Measurements from ENCODE around the gene PGAP2. TPM values are rescaled to one million over a fixed set of nuclear protein-coding genes. Genes with fewer than 3 reads are reported as not detected.
A peak's percentile ranks its signal among the peaks of the same experiment; 100 is the strongest.

The PGAP2 gene
- total RNA-seq, 1 experiment from 2014 or later, result 72.2 TPM

- CTCF ChIA-PET, result interaction anchor here (0.6 to 7.0 kb wide), 5 partner anchors 12 to 919 kb away, joined by 4 to 139 read pairs (median 33); partner anchors contain the start of gene RHOG
- Histone ChIP-seq H3K4me1 (ENCODE audit: control insufficient read depth, insufficient read depth, low read length) (peaks cover 30% of the 10 kb centered on the region), H3K36me3 (ENCODE audit: control insufficient read depth, insufficient read depth, low read length) (no peaks in the 10 kb centered on the region), H3K9me3 (ENCODE audit: control insufficient read depth, insufficient read depth, low read depth, low read length) (no peaks in the 10 kb centered on the region), H3K27ac (ENCODE audit: low read length) (no peak overlapping the region; the same call in 1 of the 2 replicates), H3K27me3 (ENCODE audit: control insufficient read depth, insufficient read depth, low read length) (no peaks in the 10 kb centered on the region; the same call in 1 of the 2 replicates), H3K4me3 (ENCODE audit: low read depth in 2 of 2, low read length in 2 of 2) (no peak overlapping the region)
- POLR2A ChIA-PET, result interaction anchor here (0.7 kb wide), 1 partner anchor 13 kb away, joined by 5 read pairs; no protein-coding TSS in a partner anchor
- BruUV-seq (replicated peaks), result no TSS peak
- in situ Hi-C loops (cut with HindIII; ENCODE audit: low pct_unique_long_range_greater_than_20kb, low sequenced_read_pairs), result no loop called here
- TF ChIP-seq REST (IDR thresholded peaks at IDR 0.05; ENCODE audit: insufficient read depth in 1 of 2, low read depth in 2 of 2, low read length in 1 of 2) (no peak), POLR2AphosphoS5 (IDR thresholded peaks at IDR 0.05; ENCODE audit: low read depth, low read length) (no peak), SIN3A (IDR thresholded peaks at IDR 0.05; ENCODE audit: borderline replicate concordance, insufficient read depth, low read depth, low read length) (no peak), CTCF (IDR thresholded peaks at IDR 0.05) (no peak), TCF7L2 (IDR thresholded peaks at IDR 0.05; ENCODE audit: low read depth, low read length) (no peak)
- DNase-seq (ENCODE audit: low read depth, low spot score) (no peak), ATAC-seq (no peak)
- intact Hi-C loops (cut with micrococcal nuclease; ENCODE audit: unreplicated experiment), result loop anchor here (10.0 kb wide), 1 partner anchor 449 kb away; no protein-coding TSS in a partner anchor
Measured at GRCh38 chr11:3853545-3853842, 45.1 kb downstream of the PGAP2 start.

GRCh38 chr11:3853899-3854659, 45.7 kb downstream of the PGAP2 start:
- peaks cover 36% of the 10 kb centered on the region for H3K4me1 ChIP-seq (ENCODE audit: control insufficient read depth, insufficient read depth, low read length)
- DNase-seq (ENCODE audit: low read depth, low spot score) (no peak), ATAC-seq (no peak)
- in situ Hi-C loops (cut with HindIII; ENCODE audit: low pct_unique_long_range_greater_than_20kb, low sequenced_read_pairs) (no loop called here), intact Hi-C loops (cut with micrococcal nuclease; ENCODE audit: unreplicated experiment) (loop anchor here (10.0 kb wide), 1 partner anchor 449 kb away; no protein-coding TSS in a partner anchor)
- ChIA-PET POLR2A (interaction anchor here (0.7 to 0.8 kb wide), 2 partner anchors 12 to 41 kb away, joined by 5 to 7 read pairs; no protein-coding TSS in a partner anchor), CTCF (interaction anchor here (0.6 to 2.9 kb wide), 23 partner anchors 10 to 919 kb away, joined by 3 to 62 read pairs (median 4); partner anchors contain the start of genes PGAP2 and RHOG)
- H3K36me3 ChIP-seq (ENCODE audit: control insufficient read depth, insufficient read depth, low read length), result no peaks in the 10 kb centered on the region
- no TSS peak for BruUV-seq (replicated peaks)
- H3K27ac ChIP-seq (ENCODE audit: low read length), result peak overlapping the region; percentile 87
- no peaks in the 10 kb centered on the region for H3K9me3 ChIP-seq (ENCODE audit: control insufficient read depth, insufficient read depth, low read depth, low read length)
- no peak for TF ChIP-seq TCF7L2 (IDR thresholded peaks at IDR 0.05; ENCODE audit: low read depth, low read length)
- no peak for TF ChIP-seq CTCF (IDR thresholded peaks at IDR 0.05)
- no peak for TF ChIP-seq SIN3A (IDR thresholded peaks at IDR 0.05; ENCODE audit: borderline replicate concordance, insufficient read depth, low read depth, low read length)
- no peak for TF ChIP-seq POLR2AphosphoS5 (IDR thresholded peaks at IDR 0.05; ENCODE audit: low read depth, low read length)
- no peak for TF ChIP-seq REST (IDR thresholded peaks at IDR 0.05; ENCODE audit: insufficient read depth in 1 of 2, low read depth in 2 of 2, low read length in 1 of 2)
- peak overlapping the region in 1 of 2 experiments; percentile 86; a peak in 2 of 4 replicates for H3K4me3 ChIP-seq (ENCODE audit: low read depth in 2 of 2, low read length in 2 of 2)
- no peaks in the 10 kb centered on the region for H3K27me3 ChIP-seq (ENCODE audit: control insufficient read depth, insufficient read depth, low read length)

Data from Panc1 (cell line).